Keratinocyte (primary cell): ENCODE measurements around the gene SLC25A34.

Source experiments
- EZH2 ChIP-seq: IDR thresholded peaks from one replicate; pipeline ENCODE4 v1.6.1; 2012; ENCODE audit warnings: inconsistent platforms, mild to moderate bottlenecking, low read length, moderate library complexity
- TF ChIP-seq, protein P1 (sequence below), 3 experiments: IDR thresholded peaks in 1 of 3; conservative IDR thresholded peaks in 1 of 3; optimal IDR thresholded peaks in 1 of 3; 2 replicates in 2 of 3; 3 replicates in 1 of 3; pipeline versions ENCODE3 to v1.5.1; 2011; ENCODE audit warnings: low read length in 3 of 3, mild to moderate bottlenecking in 3 of 3, moderate library complexity in 2 of 3, control low read depth in 1 of 3, inconsistent platforms in 1 of 3; ENCODE audit not compliant: insufficient read depth in 2 of 3; ENCODE audit errors: extremely low read depth in 1 of 3

DNA sequence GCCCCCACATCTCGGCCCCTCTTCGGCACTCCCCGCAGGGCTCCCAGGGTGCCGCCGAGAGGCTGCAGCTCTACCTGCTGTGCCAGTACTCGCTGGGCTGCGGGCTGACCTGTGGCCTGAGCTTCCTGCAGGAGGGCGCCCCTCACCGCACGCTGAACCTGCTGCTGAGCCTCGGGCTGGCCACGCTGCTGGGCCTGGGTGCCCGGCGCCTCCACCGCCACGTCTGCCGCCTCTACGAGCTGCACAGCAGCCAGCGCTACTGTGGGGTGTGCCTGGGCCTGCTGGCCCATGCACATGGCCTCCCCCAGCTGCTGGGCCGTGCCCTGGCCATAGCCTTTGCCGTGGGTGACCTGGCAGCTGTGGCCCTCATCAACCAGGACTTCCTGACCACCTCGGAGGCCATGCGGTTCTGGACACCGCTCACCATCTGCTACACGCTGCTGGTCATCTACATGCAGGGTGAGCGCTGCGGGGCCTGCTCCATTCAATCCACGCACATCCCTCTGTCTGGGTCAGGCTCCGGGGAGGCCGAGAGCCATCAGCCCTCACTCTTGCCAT is 8.1 kb downstream of the SLC25A34 start:
- TF ChIP-seq, protein P1, sequence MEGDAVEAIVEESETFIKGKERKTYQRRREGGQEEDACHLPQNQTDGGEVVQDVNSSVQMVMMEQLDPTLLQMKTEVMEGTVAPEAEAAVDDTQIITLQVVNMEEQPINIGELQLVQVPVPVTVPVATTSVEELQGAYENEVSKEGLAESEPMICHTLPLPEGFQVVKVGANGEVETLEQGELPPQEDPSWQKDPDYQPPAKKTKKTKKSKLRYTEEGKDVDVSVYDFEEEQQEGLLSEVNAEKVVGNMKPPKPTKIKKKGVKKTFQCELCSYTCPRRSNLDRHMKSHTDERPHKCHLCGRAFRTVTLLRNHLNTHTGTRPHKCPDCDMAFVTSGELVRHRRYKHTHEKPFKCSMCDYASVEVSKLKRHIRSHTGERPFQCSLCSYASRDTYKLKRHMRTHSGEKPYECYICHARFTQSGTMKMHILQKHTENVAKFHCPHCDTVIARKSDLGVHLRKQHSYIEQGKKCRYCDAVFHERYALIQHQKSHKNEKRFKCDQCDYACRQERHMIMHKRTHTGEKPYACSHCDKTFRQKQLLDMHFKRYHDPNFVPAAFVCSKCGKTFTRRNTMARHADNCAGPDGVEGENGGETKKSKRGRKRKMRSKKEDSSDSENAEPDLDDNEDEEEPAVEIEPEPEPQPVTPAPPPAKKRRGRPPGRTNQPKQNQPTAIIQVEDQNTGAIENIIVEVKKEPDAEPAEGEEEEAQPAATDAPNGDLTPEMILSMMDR (optimal IDR thresholded peaks at IDR 0.05 in 1 of 3, IDR thresholded peaks at IDR 0.05 in 1 of 3, conservative IDR thresholded peaks at IDR 0.05 in 1 of 3; ENCODE audit: extremely low read depth in 1 of 3, insufficient read depth in 2 of 3, low read length in 3 of 3): no peak
- TF ChIP-seq EZH2: no peak
